GM12891 (cell line): ENCODE data around the gene PSMD12.
A peak's percentile ranks its signal among the peaks of the same experiment; 100 is the strongest.
"Not testable (repeated sequence)": the region's sequence is repeated elsewhere in the genome, so short reads cannot be mapped to it uniquely, and the experiment has no call there.

Experiments
- DNase-seq: peaks from one replicate; pipeline ENCODE4 v3.0.0; 2011; ENCODE audit warnings: low spot score; ENCODE audit not compliant: insufficient read length
- FAIRE-seq: peaks from 2 replicates; lab custom pipeline; 2011; peaks lifted over from hg19 to GRCh38; lab: Jason Lieb, UNC
- PAX5 ChIP-seq: IDR thresholded peaks from 2 replicates; pipeline ENCODE4 v1.6.1; 2011; ENCODE audit warnings: low read length, moderate library complexity, mild to moderate bottlenecking; ENCODE audit not compliant: insufficient read depth, severe bottlenecking
- POLR2A ChIP-seq: IDR thresholded peaks from 2 replicates; pipeline ENCODE4 v1.6.1; 2011; ENCODE audit warnings: low read depth, low read length, control low read depth
- POLR2AphosphoS5 ChIP-seq: IDR thresholded peaks from 2 replicates; pipeline ENCODE4 v1.6.1; 2011; ENCODE audit warnings: low read depth, low read length, control low read depth
- POU2F2 ChIP-seq: IDR thresholded peaks from 2 replicates; pipeline ENCODE4 v1.6.1; 2011; ENCODE audit warnings: low read depth, mild to moderate bottlenecking, control low read depth, low read length, moderate library complexity
- SPI1 ChIP-seq: IDR thresholded peaks from 2 replicates; pipeline ENCODE4 v1.6.1; 2011; ENCODE audit warnings: low read depth, low read length, control low read depth
- TAF1 ChIP-seq: IDR thresholded peaks from 2 replicates; pipeline ENCODE4 v1.6.1; 2011; ENCODE audit warnings: low read depth, low read length, control low read depth

Gene PSMD12

GRCh38 chr17:67358612-67359011 lies 7.8 kb downstream of the PSMD12 start:
- no peak for DNase-seq
- FAIRE-seq = no peak
- no peak for TF ChIP-seq TAF1
- TF ChIP-seq POLR2AphosphoS5 = no peak
- TF ChIP-seq POLR2A = no peak
- no peak for TF ChIP-seq SPI1
- no peak for TF ChIP-seq POU2F2
- no peak for TF ChIP-seq PAX5

DNA sequence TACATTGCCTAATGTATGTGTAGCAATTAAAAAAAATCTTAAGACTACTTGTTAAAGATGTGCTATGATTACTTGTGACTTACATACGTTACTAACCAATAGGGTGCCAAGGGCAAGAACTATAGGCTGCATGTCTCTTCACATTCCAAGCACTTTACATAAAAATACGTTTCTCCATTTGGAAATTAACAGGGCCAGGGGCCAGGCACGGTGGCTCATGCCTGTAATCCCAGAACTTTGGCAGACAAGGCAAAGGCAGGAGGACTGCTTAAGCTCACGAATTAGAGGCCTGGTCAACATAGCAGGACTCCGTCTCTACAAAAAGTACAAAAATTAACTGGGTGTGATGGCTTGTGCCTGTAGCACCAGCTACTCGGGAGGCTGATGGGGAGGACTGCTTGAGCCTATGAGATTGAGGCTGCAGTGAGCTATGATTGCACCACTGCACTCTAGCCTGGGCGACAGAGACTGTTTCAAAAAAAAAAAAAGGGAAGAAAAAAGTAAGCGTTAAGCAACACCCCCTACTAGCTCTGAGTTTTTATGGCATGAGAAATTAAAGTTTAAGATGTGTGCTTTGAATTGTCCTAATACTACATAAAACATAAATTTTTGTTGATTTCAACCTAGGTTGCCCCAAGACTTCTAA lies 12.3 kb downstream of the PSMD12 start:
- DNase-seq (no peak), FAIRE-seq (no peak)
- TF ChIP-seq PAX5 = no peak
- no peak for TF ChIP-seq TAF1
- TF ChIP-seq SPI1 = no peak

DNA sequence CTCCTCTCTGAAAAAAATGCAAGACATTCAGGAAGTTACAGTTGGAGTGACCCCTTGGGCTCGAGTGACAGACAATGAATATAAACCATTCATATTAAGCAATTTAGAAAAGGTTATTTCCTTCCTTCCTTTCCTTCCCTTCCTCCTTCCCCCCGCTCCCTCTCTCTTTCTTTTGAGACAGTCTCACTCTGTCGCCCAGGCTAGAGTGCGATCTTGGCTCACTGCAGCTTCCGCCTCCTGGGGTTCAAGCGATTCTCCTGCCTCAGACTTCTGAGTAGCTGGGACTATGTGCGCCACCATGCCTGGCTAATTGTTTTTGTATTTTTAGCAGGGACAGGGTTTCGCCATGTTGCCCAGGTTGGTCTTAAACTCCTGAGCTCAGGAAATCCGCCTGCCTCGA lies 13.2 kb downstream of the PSMD12 start:
- DNase-seq = no peak
- TF ChIP-seq SPI1 (no peak), POLR2A (no peak), POLR2AphosphoS5 (no peak), POU2F2 (no peak), TAF1 (no peak), PAX5 (no peak)
- FAIRE-seq = no peak

DNA sequence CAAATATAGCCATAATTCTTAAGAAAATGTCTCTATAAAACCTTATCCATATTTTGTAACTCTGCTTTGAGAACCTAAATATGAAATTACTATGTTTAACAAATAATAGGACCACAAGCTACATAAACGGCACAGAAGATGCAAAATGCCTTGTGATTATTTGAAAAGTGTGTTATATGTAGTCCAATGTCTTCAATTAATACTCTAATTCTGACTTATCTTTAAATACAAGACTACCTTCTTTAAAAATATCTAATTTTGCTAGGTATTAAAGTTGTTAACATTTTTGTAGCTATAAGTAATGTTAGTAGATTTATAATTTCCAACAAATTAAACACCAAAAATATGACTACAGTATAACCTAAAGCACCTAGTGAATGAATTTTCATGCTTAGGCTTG lies 17.0 kb downstream of the PSMD12 start:
- TF ChIP-seq TAF1 = no peak
- TF ChIP-seq POLR2A = no peak
- no peak for TF ChIP-seq PAX5
- TF ChIP-seq SPI1 = no peak
- no peak for TF ChIP-seq POU2F2
- TF ChIP-seq POLR2AphosphoS5 = no peak
- FAIRE-seq (no peak), DNase-seq (no peak)

DNA sequence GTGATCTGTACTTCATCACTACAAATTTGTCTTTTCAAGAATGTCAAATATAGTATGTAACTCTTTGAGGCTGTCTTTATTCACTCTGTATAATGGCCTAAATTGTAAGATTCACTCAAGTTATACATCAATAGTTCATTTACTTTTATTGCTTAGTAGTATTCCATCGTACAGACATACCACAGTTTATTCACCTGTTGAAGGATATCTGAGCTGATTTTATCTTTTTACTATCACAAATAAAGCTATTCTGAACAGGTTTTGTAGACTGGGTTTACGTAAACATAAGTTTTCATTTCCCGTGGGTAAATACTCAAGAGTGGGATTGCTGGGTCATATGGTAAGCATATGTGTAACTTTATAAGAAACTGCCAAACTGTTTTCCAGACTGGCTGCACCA lies 18.6 kb downstream of the PSMD12 start:
- DNase-seq = no peak
- TF ChIP-seq SPI1 = no peak
- no peak for TF ChIP-seq PAX5
- no peak for TF ChIP-seq POU2F2
- no peak for TF ChIP-seq POLR2AphosphoS5
- TF ChIP-seq TAF1 = no peak
- TF ChIP-seq POLR2A = no peak
- no peak for FAIRE-seq

DNA sequence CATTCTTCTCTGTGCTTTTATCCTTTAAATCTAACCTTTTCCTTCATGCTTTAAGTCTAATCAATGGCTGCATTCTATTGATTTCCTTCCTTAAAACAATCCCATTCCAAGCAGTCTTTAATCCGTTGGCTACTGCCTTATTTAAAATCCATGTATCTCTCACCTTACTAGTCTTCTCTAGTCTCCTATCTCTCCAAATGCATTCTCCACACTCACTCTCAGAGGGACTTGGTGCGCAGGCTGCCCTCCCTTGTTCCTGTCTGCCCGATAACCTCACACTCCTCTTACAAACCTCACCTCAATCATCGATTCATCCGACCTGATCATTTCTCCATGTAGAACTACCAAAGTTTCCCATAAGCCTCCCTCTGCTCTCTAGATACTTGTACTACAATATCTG lies 23.1 kb downstream of the PSMD12 start:
- TF ChIP-seq POLR2A (peak; percentile 40; the same call in 1 of the 2 replicates), POU2F2 (no peak), POLR2AphosphoS5 (peak; percentile 45; the same call in 1 of the 2 replicates)

DNA sequence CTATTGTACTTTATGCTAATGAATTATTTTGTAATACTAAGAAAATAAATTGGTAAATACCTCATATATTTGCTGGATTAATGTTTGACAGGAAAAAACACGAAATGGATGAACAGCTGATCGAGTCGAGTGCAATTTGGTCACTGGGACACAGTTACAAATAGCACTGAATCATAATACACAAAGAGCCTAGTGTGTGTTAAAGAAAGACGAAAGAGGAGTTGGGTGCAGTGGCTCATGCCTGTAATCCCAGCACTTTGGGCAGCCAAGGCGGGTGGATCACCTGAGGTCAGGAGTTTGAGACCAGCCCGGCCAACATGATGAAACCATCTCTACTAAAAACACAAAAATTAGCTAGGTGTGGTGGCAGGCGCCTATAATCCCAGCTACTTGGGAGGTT lies 28.0 kb downstream of the PSMD12 start:
- FAIRE-seq, DNase-seq: not testable (repeated sequence)

More for the DNA sequence above, 23.1 kb downstream of the PSMD12 start:
- FAIRE-seq = no peak
- no peak for DNase-seq

DNA sequence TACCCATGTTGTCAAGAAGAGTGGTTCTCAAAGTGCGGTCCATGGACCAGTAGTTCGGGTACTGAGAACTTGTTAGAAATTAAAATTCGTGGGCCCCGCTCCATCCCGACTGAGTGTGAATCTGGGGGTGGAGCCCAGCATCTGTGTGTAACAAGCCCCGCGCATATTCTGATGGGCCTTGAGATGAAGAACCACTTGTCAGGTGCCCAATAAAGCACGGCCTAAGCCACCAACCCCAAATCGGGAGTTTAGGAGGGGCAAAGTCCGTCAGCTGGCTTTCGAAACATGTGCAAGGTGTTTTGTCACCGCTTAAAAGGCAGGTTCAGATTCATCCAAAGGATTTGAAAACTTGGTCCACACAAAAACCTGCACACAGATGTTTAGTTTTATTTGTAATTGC lies 29.5 kb downstream of the PSMD12 start:
- no peak for FAIRE-seq

DNA sequence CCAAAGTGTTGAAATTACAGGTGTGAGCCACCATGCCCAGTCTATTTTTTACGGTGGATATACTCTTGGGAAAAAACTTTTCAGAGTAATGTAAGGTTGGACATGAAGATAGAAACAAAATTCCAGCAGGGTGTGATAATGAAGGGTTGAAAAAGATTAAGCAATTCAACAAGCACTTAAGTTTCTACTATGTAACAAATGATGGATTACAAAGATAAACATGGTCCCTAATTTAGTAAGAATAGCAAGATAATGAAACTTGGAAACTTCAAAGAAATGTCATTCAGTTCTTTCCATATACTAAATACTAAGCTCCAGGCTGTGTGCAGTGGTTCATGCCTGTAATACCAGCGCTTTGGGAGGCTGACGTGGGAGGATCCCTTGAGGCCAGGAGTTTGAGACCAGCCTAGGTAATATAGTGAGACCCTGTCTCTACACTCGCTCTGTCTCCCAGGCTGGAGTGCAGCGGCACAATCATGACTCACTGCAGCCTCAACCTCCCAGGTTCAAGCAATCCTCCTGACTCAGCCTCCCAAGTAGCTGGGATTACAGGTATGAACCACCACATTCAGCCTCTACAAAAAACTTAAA lies 31.0 kb downstream of the PSMD12 start:
- no peak for TF ChIP-seq TAF1
- TF ChIP-seq PAX5 = no peak
- no peak for TF ChIP-seq POU2F2
- no peak for TF ChIP-seq POLR2AphosphoS5
- TF ChIP-seq SPI1 = no peak
- TF ChIP-seq POLR2A = no peak
- no peak for DNase-seq
- FAIRE-seq = no peak

More for the DNA sequence above, 29.5 kb downstream of the PSMD12 start:
- no peak for DNase-seq
- TF ChIP-seq POU2F2 = no peak
- TF ChIP-seq SPI1 = no peak
- TF ChIP-seq TAF1 = no peak
- TF ChIP-seq POLR2A = no peak
- TF ChIP-seq POLR2AphosphoS5 = no peak
- TF ChIP-seq PAX5 = no peak

GRCh38 chr17:67332162-67332508 lies 34.2 kb downstream of the PSMD12 start:
- not testable (repeated sequence) for FAIRE-seq

GRCh38 chr17:67331381-67332161 lies 34.8 kb downstream of the PSMD12 start:
- DNase-seq, FAIRE-seq: not testable (repeated sequence)

More at GRCh38 chr17:67332162-67332508, 34.2 kb downstream of the PSMD12 start:
- DNase-seq = not testable (repeated sequence)
